ENCODE results near the gene CHSY1.

CHSY1 gene

DNA sequence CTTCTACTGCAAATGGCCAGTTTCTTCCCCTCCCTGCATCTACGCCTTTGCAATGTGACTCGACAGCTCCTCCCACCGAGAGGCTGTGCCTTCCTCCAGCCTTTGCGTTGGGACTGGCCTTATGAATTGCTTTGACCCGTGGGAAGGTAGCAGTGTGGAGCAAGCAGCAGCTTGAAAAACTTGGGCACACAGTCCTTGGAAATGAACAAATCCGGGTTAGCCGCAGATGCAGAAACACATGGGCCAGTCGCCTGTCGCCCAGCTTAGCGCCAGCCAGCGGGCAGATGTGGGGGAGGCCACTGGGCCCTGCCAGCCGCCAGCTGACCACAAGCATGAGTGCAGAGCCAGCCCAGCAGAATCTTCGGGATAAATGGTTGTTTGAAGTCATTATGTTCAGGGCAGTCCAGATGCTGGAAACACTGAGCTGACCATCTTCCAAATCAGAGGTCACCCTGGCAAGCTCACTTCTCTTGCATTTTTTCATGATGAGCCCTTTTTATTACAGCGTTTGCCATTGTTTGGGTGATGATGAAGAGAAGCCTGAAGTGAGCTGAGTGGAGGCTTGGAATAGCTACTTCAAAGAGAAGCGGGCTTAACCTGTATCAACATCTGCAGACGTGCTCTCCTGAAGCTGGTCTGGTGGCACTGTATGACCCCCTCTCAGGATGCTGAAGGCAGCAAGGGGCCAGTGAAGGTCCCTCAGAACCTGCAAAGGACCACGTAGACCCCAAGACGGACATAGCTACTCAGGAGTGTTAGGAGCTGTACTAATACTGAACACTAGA lies 15.7 kb upstream of the CHSY1 start:
- no peak for DNase-seq

DNA sequence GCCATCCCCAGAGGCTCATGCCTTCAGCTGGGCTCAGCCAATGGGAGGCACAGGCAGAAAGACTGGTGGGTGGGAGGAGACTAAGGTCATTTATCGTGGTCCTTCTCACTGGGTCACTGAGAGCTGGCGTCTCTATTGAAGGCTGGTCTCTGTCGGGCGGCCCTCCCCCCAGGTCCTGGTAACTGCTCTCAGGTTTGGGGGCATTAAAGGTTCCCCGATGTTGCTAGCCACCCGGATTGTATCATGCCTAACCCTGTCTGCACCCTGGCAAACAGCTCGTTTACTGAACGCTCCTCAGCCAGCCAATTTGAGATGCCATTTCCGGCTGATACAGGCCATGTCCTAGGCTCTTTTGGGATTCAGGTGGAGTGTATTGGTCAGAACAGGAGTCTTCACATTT lies 14.9 kb upstream of the CHSY1 start:
- DNase-seq = no peak

DNA sequence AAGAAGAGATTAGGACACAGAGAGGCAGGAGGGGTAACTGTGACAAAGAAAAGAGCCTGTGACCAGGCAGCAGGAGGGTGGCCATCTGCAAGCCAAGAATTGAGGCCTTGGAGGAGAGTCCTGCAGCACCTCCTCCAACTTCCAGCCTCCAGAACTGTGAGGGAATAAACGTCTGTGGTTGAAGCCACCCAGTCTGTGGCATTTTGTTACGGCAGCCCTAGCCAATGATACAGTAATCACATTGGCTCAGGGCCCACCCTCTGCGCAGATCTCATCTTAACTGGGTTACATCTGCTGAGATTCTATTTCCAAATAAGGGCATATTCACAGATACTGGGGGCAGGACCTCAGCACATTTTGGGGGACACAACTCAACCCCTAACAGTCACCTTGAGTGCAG lies 14.2 kb upstream of the CHSY1 start:
- no peak for DNase-seq

DNA sequence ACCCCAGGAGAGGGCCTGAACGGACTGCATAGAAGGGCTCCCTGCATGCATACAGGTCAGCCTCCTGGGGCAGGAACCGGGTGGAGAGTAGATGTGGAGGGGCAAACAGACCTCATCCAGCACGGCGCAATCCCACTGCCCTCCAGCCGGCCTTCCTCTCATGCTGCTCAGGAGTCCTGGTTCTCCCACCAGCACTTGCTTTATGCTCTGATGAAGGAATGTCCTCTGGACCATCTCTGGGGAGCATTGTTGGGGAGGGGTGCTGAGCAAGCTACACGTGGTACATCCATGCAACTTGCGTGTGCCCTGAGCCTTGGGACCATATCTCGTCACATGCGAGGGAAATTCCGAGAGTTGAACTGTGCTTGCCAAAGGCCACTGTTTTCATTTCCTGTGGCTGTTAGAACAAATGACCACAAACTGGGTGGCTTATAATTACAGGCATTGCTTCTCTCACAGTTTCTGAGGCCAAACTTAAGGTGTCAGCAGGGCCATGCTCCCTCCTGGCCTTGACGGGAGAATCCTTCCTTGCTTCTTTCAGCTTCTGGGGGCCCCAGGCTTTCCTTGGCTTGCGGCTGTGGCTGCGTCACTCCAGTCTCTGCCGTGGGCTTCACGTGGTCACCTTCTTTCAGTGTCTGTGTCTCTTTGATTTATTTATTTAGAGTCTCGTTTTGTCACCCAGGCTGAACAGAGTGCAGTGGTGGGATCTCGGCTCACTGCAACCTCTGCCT lies 13.2 kb upstream of the CHSY1 start:
- DNase-seq = no peak

DNA sequence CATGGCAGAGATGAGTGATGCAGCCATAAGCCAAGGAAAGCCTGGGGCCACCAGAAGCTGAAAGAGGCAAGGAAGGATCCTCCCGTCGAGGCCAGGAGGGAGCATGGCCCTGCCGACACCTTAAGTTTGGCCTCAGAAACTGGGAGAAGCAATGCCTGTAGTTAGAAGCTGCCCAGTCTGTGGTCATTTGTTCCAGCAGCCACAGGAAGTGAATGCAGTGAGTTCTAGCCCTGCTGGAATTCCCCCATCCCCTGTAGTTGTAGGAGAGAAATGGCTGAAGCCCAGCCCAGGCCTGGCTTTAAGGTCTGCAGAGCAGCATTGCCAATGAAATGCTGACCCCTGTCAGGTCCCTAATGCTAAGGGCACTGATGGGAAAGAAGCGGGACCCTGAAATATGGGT lies 12.2 kb upstream of the CHSY1 start:
- no peak for DNase-seq

DNA sequence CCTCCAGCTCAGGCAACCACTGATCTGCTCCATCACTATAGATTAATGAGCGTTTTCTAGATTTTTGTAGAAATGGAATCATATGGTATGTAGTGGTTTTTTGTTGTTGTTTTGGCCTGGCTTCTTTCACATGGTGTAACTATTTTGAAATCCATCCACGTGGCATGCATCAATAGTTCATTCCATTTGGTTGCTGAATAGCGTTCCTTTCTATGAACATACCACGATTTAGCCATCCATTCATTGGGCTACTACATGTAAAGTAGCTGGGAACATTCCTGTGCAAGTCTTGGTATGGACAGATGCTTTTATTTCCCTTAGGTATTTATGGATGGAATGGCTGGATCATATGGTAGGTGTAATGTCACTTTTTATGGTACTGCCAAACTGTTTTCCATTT lies 10.7 kb upstream of the CHSY1 start:
- DNase-seq = no peak

DNA sequence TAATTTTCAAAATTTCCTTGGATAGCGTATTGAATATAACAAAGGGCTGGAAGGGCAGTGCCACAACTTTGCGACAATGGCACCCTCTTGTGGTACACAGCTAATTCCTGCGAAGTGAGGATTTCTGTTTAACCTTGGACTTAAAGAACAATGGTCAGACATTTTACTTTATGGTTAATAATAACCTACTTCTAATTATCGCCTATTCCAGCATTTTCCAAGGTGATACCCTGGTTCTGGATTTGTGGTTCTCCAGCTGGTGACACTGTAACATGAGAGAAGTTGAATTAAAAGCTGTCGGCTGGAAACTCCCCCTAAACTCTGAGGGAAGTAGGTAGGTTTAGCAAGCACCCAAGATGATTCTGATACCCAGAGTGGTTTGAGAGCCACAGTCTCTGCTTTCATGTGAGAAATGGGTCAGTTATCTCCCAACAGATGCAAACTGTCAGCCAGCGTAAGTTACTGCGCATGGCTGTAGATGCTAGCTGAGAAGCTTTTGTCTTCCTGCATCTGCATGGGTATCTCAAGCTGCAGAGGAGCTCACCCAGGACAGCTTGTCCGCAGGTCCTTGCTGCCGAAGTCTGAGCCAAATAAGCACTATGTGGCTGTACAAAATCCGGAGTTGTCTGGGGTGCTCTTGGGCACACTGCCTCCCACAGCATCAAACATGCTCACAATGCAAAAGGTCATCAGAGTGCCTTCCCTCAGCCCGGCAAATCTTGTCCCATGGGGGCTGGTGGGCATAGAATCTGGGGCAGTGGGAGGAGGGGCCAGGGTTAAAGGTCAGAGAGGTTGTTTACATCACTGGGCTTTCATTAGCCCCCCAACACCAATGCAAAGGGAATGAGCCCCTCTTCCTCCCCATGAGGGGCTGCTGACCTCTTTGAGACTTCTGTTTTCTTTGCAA lies 6.6 kb upstream of the CHSY1 start:
- no peak for DNase-seq

DNA sequence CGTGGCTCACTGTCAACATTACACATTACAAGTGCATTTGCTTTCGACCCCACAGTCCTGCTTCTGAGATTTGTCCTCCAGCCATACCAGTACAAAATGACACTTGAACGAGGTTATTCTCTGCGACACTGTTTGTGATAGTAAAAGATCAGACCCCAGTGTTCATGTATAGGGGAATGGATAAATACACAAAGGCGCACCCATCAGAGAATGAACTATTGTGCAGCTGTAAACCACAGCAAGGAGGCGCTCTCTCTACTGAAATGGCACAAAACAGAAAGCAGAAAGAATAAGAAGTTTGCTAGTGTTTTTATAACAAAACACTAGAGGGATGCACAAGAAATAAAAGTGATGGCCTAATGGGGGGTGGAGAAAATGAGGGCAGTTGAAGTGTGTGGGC lies 4.9 kb upstream of the CHSY1 start:
- no peak for DNase-seq

DNA sequence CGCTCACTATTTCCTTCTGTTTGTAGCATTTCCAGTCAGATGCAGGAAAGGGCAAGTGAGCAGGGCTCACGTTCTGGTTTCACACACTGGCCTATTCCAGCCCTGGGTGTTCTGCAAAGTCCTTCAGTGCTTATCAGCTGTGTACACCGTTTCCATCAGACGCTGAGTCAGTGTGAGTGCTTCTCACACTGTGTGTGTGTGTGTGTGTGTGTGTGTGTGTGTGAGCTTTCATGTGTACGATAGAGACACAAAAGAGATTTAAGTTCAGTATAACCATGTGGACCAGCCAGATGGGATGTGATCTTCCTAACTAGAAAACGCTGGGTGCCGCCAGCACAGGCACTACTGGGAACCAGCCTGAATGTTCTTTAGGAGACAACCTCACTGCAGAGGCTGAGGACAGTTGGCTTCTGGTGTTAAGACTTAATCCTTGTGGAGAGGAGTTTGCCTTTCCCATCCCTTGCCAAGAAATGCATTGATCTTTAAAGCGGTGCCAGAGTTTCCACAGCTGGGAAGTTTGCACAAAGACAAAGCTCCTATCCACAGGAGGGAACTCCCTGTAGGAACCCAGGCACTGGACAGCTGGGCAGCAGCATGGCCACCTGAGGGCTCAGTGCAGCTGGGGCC lies 3.9 kb upstream of the CHSY1 start:
- DNase-seq = peak; percentile 39

DNA sequence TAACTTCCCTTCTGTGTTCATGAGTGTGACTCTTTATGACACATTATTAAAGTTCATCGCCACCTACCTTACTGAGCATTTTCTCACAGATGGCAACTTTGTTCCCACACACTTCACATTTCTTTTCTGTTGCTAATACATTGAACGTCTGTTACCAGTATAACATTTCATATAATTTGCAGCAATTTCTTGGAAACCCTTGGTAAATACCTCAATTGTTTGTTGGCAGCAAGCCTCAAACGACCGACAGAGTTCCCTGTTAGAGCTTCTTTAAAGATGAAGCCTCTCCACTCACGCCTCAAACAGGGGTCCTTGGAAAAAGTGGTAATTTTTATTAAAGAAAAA lies 3.2 kb upstream of the CHSY1 start:
- peak; percentile 38 for DNase-seq

DNA sequence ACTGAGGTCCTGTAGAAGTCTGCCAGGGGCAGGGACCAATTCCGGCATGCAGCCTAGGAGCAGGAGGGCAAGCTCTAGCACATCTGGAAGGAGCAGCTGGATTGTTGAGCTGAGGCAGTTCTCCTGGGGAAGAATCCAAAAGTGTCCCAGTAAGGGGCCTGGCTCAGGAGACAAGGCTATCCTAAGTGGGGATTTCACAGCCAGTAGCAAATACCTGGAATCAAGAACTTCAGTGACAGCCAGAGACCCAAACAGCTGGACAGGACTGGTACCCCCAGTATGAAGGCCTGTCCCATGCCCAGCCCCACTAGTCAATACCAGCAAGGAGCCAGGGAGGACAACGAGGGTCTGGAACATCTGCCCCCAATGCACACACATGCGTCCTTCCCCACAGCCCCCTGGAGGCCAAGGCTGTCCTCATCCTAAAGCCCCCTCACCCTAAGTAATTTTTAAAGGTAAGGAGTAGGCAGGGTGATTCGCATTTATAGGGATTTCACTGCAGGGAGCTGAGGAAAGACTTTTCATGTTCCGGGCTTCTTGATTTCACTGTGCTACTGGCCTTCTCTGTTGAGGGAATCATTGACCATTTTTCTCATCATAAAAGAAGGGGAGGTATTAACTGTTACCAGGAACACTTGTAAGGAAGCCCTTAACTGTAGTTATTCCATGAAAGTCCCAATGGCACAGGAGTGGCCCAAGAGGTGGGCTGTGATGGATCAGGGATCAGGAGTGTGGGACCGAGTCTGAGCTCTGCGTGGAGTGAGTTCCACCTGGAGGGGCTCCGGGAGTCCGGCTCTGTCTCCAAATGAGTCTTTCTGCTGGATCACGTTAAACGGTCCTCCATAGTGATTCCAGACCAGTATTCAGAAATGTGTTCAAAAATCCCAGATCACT lies 2.6 kb upstream of the CHSY1 start:
- DNase-seq = no peak

DNA sequence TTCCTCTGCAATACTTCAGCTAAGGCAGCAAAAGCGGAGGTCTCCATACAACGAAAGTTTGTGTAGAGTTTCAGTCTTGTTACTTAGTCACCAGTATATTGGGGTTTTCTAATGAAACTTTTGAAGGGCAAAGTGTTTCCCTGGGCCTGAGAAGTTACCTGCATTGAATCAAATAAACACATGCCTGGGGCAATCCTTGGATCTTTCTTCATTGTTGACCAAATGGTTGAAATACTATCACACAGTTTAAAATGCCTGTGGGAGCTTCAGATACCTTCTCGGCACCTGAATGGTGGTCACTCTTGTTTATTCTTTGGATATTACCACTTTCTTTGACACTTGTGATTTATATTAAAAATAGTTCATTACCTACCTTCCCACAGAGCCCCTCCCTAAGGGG lies 988 bp upstream of the CHSY1 start:
- DNase-seq = no peak

DNA sequence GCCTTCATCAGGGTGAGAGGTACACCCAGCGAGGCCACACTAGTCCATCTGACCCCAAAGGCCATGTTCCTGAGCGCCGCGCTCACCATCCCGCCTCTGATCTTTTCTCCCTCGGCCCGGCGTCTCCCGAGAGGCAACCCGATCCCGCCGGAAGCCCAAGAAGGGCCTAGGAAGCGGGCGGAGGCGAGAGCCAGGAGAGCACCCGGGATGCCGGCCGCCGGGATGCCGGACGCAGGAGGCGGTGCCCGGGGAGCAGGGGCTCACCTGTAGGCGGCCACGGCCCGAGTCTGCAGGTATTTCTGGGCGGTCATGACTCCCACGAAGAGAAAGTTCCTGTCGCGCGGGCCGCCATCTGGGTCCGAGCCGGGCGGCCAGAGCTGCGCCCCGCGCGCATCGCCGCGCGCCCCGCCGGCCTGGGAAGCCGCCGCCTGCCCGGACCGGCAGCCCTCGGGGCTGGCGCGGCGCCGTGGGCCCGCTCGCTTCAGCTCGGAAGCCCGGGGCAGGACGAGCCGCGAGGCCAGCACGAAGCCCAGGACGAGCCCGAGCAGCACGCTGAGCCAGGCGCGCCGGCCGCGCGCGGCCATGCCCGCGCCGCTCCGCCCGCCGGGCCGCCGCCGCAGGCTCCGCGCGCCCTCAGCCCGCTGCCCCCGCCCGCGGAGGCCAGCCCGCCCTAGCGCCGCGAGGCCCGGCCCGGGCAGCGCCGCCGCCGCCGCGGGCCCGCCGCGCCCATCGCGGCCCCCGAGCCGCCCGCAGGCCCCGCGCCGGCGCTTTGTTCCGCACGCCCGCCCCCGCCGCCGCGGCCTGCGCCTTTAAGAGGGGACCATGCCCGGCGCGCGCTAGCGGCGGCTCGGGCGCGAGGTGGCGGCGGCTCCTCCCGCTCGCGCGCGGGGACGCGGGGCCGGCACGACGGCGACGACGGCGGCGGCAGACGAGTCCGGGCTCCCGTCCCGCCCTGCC lies 697 bp downstream of the CHSY1 start:
- no peak for DNase-seq

DNA sequence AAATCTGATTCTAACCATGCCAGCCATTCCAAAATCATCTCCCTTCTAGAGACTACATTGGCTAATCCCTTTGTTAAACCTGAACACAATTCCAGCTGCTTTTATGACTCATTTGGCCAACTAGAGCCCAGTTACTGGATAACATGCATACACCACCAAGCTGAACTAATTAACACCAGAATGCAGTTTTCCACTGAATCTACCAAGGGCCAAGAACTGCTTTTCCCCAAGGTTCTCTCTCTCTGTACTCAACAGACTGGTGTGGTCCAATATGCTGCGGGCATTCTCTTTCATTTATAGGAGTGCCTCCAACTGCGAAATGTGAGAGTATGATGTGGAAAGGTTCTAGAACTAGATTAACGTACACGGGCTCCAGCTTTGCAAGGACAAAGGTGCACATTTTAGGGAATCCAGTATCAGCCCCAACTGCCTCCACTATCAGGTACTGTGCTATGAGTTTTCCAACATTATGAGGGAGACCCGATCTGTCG lies 1.5 kb downstream of the CHSY1 start:
- no peak for DNase-seq

DNA sequence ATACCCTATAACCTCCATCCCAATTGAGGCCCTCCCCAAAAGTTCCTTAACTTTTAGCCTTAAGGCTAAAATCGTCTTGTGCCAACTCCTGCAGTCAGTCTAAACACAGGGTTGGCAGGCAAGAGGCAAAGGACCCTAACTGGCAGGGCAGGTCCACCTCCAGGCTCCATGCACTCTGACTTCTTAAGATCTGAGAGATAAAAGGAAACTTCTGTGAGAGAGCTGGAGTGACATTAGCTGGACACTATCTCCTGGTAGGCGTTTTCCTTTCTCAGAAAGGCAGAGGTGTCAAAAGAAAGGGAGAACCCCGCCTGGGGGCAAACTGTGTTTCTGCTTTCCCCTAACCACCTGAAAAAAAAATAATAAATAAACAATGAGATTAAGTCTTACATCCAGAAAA lies 3.6 kb downstream of the CHSY1 start:
- DNase-seq = no peak

DNA sequence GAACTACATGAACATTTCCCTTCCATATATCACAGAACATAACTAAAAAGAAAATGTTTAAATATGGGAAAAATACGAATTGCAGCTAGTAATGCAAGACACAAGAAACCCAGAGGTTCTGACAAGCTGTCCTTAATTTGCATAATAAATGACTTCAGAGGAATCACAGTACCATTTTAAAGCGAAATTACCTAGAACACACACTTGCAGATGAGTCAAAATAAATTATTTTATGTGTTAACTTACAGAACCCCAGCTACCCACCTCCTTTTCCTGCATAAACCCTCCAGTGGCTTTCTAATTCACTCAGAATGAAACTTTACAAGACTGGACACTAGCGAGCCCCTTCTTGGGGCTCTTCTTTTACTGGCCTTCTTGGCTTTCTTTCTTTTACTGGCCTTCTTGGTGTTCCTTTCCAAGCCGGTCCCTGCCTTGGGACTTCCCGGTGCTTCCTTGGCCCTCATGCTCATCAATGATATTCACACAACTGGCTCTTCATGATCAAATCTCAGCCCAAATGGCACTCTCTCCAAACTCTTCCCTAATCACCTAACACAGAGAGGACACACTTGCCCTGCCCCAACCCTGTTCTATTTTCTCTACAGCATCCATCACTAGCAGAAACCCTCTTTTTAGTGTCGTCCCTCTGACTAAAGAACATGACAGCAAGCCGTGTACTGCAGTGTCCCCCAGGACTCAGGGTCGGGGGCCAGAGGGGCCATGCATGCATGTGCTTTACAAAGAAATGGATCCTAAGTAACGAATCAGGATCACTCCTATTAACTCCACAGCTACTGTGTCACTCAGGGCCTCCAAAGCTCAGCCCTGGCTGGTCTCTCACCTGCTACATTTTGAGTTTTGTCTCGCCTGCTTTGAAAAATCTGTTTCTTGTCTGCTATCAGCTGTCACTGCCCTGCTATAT lies 4.8 kb downstream of the CHSY1 start:
- DNase-seq = no peak

DNA sequence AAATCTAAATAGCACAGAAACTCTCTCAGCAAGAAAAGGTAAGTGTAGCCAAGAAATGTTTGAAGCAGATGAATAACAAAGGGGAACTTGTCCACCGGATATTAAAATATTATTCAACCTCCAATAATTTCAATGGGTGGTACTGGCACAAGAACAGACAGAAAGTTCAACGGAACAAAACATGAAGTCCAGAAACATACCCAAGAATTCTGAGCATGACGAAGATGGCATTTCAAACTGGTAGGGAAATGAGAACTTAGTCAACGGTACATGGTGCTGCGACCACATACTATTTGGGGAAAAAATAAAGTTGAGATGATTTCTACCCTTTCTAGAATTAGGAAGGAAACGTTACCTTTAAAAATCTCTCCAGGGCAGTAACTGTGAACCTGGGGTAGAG lies 5.5 kb downstream of the CHSY1 start:
- no peak for DNase-seq

DNA sequence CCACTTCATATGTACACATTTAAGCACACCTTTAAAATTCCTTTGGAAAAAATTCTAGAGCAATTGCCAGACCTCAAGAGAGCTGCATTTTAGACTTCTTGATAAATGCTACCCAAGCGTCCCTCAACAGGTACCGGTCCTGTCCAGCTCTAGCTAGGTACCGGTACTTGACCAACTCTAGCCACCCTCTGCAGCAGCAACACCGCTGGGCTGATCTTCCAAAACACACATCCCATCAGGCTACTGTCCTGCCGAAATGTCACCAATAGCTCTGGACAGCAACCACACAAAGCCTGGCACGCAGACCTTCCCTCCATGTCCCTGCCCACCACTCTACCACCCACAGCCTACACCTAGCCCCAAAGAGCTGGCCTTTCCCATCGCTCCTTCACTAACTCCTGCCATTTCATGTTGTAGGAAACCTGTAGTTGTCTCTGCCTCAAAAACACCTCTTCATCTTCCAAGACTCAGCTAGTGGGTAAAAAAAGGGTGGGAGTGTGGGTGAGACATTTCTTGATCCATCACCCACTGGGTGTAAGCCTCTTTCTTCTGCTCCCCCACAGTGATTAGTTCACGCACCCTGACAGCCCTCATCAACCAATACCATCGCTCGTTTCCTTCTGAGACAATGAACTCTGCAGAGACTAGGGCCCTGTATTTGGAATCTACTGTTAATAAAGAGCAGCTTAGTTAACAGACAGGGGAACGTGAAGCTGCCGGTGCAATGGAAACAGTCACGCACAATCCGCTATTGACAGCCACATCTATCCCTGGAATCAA lies 6.8 kb downstream of the CHSY1 start:
- DNase-seq = no peak
